HepG2 (cell line): ENCODE data around the gene WDR54. TPM values are rescaled to one million over a fixed set of nuclear protein-coding genes. Genes with fewer than 3 reads are reported as not detected.

Experiments
- AGO1 ChIP-seq: fragments of 200-400 bp; formaldehyde crosslinking; IDR thresholded peaks from 2 replicates; pipeline ENCODE4 v1.6.1; 2017; ENCODE audit warnings: mild to moderate bottlenecking, low read depth, low read length, moderate library complexity; ENCODE audit not compliant: poor library complexity, severe bottlenecking
- AGO2 ChIP-seq: fragments of 200-400 bp; formaldehyde crosslinking; optimal IDR thresholded peaks from 2 replicates; pipeline ENCODE3; 2017; ENCODE audit warnings: mild to moderate bottlenecking, low read depth, low read length, moderate library complexity
- AHR ChIP-seq: IDR thresholded peaks from 2 replicates; pipeline ENCODE4 v1.6.1; 2018; ENCODE audit warnings: missing genetic modification reagents, missing compliant biosample characterization
- AKAP8 ChIP-seq: sonication (generic); formaldehyde crosslinking; IDR thresholded peaks from 2 replicates; pipeline ENCODE4 v1.5.1; 2020; ENCODE audit warnings: mild to moderate bottlenecking, missing genetic modification reagents
- ARHGAP35 ChIP-seq: sonication (generic); formaldehyde crosslinking; IDR thresholded peaks from 2 replicates; pipeline ENCODE4 v1.9.0; 2022; ENCODE audit warnings: mild to moderate bottlenecking, inconsistent platforms, moderate library complexity, missing genetic modification reagents, borderline replicate concordance
- BCL6 ChIP-seq: IDR thresholded peaks from 2 replicates; pipeline ENCODE4 v1.6.1; 2016; ENCODE audit warnings: missing genetic modification reagents, missing compliant biosample characterization
- HOXD1 ChIP-seq: sonication (generic); formaldehyde crosslinking; IDR thresholded peaks from 2 replicates; pipeline ENCODE4 v1.5.0; 2020; ENCODE audit warnings: missing genetic modification reagents
- KDM2A ChIP-seq: sonication (generic); formaldehyde crosslinking; IDR thresholded peaks from 2 replicates; pipeline ENCODE4 v1.4.0; 2020; ENCODE audit warnings: low read depth, missing genetic modification reagents, borderline replicate concordance
- MTA3 ChIP-seq: sonication (generic); formaldehyde crosslinking; IDR thresholded peaks from 2 replicates; pipeline ENCODE4 v1.4.0; 2020; ENCODE audit warnings: missing genetic modification reagents
- RFXANK ChIP-seq: IDR thresholded peaks from 2 replicates; pipeline ENCODE4 v1.6.1; 2016
- SKI ChIP-seq: fragments of 450-650 bp; IDR thresholded peaks from one replicate; pipeline ENCODE4 v1.6.1; 2018; ENCODE audit warnings: mild to moderate bottlenecking; ENCODE audit not compliant: partially characterized antibody
- SP4 ChIP-seq: sonication (generic); formaldehyde crosslinking; IDR thresholded peaks from 2 replicates; pipeline ENCODE4 v1.8.1; 2023; ENCODE audit warnings: mild to moderate bottlenecking, missing genetic modification reagents
- SPEN ChIP-seq: sonication (generic); formaldehyde crosslinking; IDR thresholded peaks from 2 replicates; pipeline ENCODE4 v1.5.1; 2020; ENCODE audit warnings: low read depth, mild to moderate bottlenecking, missing genetic modification reagents
- SSRP1 ChIP-seq: IDR thresholded peaks from 2 replicates; pipeline ENCODE4 v1.6.1; 2016; ENCODE audit warnings: control low read depth
- ZBTB21 ChIP-seq: sonication (generic); formaldehyde crosslinking; IDR thresholded peaks from 2 replicates; pipeline ENCODE4 v1.4.0; 2020; ENCODE audit warnings: missing genetic modification reagents
- ZBTB7B ChIP-seq: sonication (generic); formaldehyde crosslinking; IDR thresholded peaks from 2 replicates; pipeline ENCODE4 v1.4.0; 2020; ENCODE audit warnings: missing genetic modification reagents
- ZFP90 ChIP-seq: sonication (generic); formaldehyde crosslinking; IDR thresholded peaks from 2 replicates; pipeline ENCODE4 v1.8.0; 2022; ENCODE audit warnings: missing genetic modification reagents, mild to moderate bottlenecking, inconsistent platforms, borderline replicate concordance
- ZNF205 ChIP-seq: IDR thresholded peaks from 2 replicates; pipeline ENCODE4 v1.6.1; 2018; ENCODE audit warnings: missing biosample characterization, missing genetic modification reagents
- ZNF225 ChIP-seq: sonication (generic); formaldehyde crosslinking; IDR thresholded peaks from 2 replicates; pipeline ENCODE4 v1.4.0; 2020; ENCODE audit warnings: mild to moderate bottlenecking, missing genetic modification reagents
- ZNF264 ChIP-seq: sonication (generic); formaldehyde crosslinking; IDR thresholded peaks from 2 replicates; pipeline ENCODE4 v1.4.0; 2020; ENCODE audit warnings: missing genetic modification reagents
- ZNF333 ChIP-seq: sonication (generic); formaldehyde crosslinking; IDR thresholded peaks from 2 replicates; pipeline ENCODE4 v1.4.0; 2020; ENCODE audit warnings: mild to moderate bottlenecking, missing genetic modification reagents, borderline replicate concordance
- ZNF547 ChIP-seq: sonication (generic); formaldehyde crosslinking; IDR thresholded peaks from 2 replicates; pipeline ENCODE4 v1.5.1; 2020; ENCODE audit warnings: mild to moderate bottlenecking, missing genetic modification reagents
- ZNF556 ChIP-seq: sonication (generic); formaldehyde crosslinking; IDR thresholded peaks from 2 replicates; pipeline ENCODE4 v1.4.0; 2020; ENCODE audit warnings: mild to moderate bottlenecking, missing genetic modification reagents, borderline replicate concordance
- ZNF674 ChIP-seq: sonication (generic); formaldehyde crosslinking; IDR thresholded peaks from 2 replicates; pipeline ENCODE4 v1.5.0; 2020; ENCODE audit warnings: low read depth, mild to moderate bottlenecking, missing genetic modification reagents
- ZNF788 ChIP-seq: sonication (generic); formaldehyde crosslinking; IDR thresholded peaks from 2 replicates; pipeline ENCODE4 v1.5.0; 2020; ENCODE audit warnings: mild to moderate bottlenecking, missing genetic modification reagents, borderline replicate concordance
- polyA plus RNA-seq, 8 experiments: library from polyadenylated mRNA; depleted of rRNA in 3 of 8; stranded (reverse) in 7 of 8; unstranded in 1 of 8; fragments of >200 nt; fragmentation: Illumina TruSeq in 4 of 8; extraction: Trizol in 4 of 8; gene quantifications; 2 replicates each; pipeline versions ENCODE4 v1.2.1 to v1.2.3, GENCODE V29; 2011 to 2016; ENCODE audit warnings: low read depth in 4 of 8, missing spikeins in 1 of 8, mixed read lengths in 1 of 8; ENCODE audit not compliant: insufficient read depth in 1 of 8
- total RNA-seq, 5 experiments: library from RNA; depleted of rRNA; stranded (reverse); fragments of >200 nt; fragmentation: Illumina TruSeq; extraction: Trizol; gene quantifications; 2 replicates each; pipeline ENCODE4 v1.2.3, GENCODE V29; 2016; ENCODE audit warnings: low read depth in 1 of 5
- TF ChIP-seq, protein P1 (sequence below): IDR thresholded peaks from 2 replicates; pipeline ENCODE4 v1.6.1; 2016; ENCODE audit warnings: missing genetic modification reagents, missing compliant biosample characterization
- TF ChIP-seq, protein P2 (sequence below): sonication (generic); formaldehyde crosslinking; IDR thresholded peaks from 2 replicates; pipeline ENCODE4 v1.5.1; 2020; ENCODE audit warnings: missing genetic modification reagents, mild to moderate bottlenecking, borderline replicate concordance
- TF ChIP-seq, protein P3 (sequence below): sonication (generic); formaldehyde crosslinking; IDR thresholded peaks from 2 replicates; pipeline ENCODE4 v1.5.1; 2020; ENCODE audit warnings: missing genetic modification reagents, mild to moderate bottlenecking, borderline replicate concordance

WDR54 gene
- total and polyA plus RNA-seq, 2 of the 13 experiments (the other 11 are each of a cell fraction or from before 2014, with no cell fraction given) = 2.0 to 17.3 TPM

DNA sequence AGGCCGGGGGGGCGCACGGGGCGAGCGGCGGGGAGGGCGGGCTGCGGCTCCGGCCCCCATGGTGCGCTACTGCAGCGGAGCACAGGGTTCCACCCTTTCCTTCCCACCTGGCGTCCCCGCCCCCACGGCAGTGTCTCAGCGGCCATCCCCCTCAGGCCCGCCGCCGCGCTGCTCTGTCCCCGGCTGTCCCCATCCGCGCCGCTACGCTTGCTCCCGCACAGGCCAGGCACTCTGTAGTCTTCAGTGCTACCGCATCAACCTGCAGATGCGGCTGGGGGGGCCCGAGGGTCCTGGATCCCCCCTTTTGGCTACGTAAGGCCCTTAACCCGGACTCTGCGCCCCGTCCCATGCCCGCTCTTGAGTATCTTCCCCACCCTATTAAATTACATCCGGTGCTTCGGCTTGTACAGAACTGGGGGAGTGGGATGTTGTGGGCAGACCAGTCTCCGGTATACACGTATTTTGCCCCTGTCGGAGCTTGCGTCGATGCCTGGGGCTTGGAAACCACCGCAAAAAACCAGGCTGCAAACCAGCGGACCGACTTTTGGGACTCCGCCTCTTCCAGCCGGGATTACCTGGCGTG, 36.1 kb downstream of the WDR54 start (continued):
- TF ChIP-seq AKAP8 = no peak; the same call in 1 of the 2 replicates
- TF ChIP-seq ZNF333 (CRISPR knock-in tag) = peak; percentile 30
- peak; percentile 82; the same call in 1 of the 2 replicates for TF ChIP-seq ZNF225 (CRISPR knock-in tag)
- TF ChIP-seq MTA3 (CRISPR knock-in tag) = no peak
- TF ChIP-seq BCL6 (CRISPR knock-in tag) = peak; percentile 24; the same call in 1 of the 2 replicates
- TF ChIP-seq AHR (CRISPR knock-in tag) = peak; percentile 23; the same call in 1 of the 2 replicates
- TF ChIP-seq ZNF788 = peak; percentile 75; the same call in 1 of the 2 replicates
- peak; percentile 88 for TF ChIP-seq AGO2
- no peak for TF ChIP-seq ZNF556 (CRISPR knock-in tag)
- TF ChIP-seq, protein P1, sequence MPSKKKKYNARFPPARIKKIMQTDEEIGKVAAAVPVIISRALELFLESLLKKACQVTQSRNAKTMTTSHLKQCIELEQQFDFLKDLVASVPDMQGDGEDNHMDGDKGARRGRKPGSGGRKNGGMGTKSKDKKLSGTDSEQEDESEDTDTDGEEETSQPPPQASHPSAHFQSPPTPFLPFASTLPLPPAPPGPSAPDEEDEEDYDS (CRISPR knock-in tag) = no peak
- peak; percentile 50; the same call in 1 of the 2 replicates for TF ChIP-seq ZNF547 (CRISPR knock-in tag)
- peak; percentile 66; the same call in 1 of the 2 replicates for TF ChIP-seq HOXD1 (CRISPR knock-in tag)
- TF ChIP-seq, protein P2, sequence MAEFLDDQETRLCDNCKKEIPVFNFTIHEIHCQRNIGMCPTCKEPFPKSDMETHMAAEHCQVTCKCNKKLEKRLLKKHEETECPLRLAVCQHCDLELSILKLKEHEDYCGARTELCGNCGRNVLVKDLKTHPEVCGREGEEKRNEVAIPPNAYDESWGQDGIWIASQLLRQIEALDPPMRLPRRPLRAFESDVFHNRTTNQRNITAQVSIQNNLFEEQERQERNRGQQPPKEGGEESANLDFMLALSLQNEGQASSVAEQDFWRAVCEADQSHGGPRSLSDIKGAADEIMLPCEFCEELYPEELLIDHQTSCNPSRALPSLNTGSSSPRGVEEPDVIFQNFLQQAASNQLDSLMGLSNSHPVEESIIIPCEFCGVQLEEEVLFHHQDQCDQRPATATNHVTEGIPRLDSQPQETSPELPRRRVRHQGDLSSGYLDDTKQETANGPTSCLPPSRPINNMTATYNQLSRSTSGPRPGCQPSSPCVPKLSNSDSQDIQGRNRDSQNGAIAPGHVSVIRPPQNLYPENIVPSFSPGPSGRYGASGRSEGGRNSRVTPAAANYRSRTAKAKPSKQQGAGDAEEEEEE (CRISPR knock-in tag) = peak; percentile 85; the same call in 1 of the 2 replicates
- peak; percentile 62; the same call in 1 of the 2 replicates for TF ChIP-seq ZBTB21 (CRISPR knock-in tag)
- no peak for TF ChIP-seq SSRP1
- TF ChIP-seq KDM2A (CRISPR knock-in tag) = peak; percentile 74; the same call in 1 of the 2 replicates
- peak; percentile 43 for TF ChIP-seq ZFP90 (CRISPR knock-in tag)
- TF ChIP-seq SKI = peak; percentile 8
- 0 out of 2 replicates have a peak, but pooled peaks have one; percentile 54 for TF ChIP-seq SP4 (CRISPR knock-in tag)
- no peak for TF ChIP-seq ZNF264 (CRISPR knock-in tag)
- peak; percentile 90 for TF ChIP-seq ZBTB7B
- peak; percentile 4; the same call in 1 of the 2 replicates for TF ChIP-seq ARHGAP35 (CRISPR knock-in tag)
- TF ChIP-seq, protein P3, sequence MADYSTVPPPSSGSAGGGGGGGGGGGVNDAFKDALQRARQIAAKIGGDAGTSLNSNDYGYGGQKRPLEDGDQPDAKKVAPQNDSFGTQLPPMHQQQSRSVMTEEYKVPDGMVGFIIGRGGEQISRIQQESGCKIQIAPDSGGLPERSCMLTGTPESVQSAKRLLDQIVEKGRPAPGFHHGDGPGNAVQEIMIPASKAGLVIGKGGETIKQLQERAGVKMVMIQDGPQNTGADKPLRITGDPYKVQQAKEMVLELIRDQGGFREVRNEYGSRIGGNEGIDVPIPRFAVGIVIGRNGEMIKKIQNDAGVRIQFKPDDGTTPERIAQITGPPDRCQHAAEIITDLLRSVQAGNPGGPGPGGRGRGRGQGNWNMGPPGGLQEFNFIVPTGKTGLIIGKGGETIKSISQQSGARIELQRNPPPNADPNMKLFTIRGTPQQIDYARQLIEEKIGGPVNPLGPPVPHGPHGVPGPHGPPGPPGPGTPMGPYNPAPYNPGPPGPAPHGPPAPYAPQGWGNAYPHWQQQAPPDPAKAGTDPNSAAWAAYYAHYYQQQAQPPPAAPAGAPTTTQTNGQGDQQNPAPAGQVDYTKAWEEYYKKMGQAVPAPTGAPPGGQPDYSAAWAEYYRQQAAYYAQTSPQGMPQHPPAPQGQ (CRISPR knock-in tag) = no peak
- TF ChIP-seq RFXANK (CRISPR knock-in tag) = no peak
- no peak for TF ChIP-seq AGO1
- TF ChIP-seq SPEN (CRISPR knock-in tag) = peak; percentile 91
- no peak for TF ChIP-seq ZNF674
- TF ChIP-seq ZNF205 (CRISPR knock-in tag) = no peak
